Tibial artery (tissue), 4 donors: ENCODE results near the gene ITGA6.

ENCODE experiments used
- DNase-seq, 2 donors: peaks; one replicate each; pipeline ENCODE4 v3.0.0-alpha.2; 2019
- H3K27ac ChIP-seq, 2 donors: fragments of 200-600 bp; sonication (generic) in 1 of 2; 1 replicate in 1 of 2; 2 replicates in 1 of 2; pipeline ENCODE4 v1.5.1; 2018 to 2019; ENCODE audit warnings: mild to moderate bottlenecking in 1 of 2
- H3K27me3 ChIP-seq, 2 donors: fragments of 200-600 bp; sonication (generic) in 1 of 2; one replicate each; pipeline versions ENCODE4 v1.5.1 to v1.6.0; 2016 to 2019
- H3K36me3 ChIP-seq, 3 donors: fragments of 200-600 bp; sonication (generic) in 2 of 3; one replicate each; pipeline ENCODE4 v1.5.1; 2016 to 2019; ENCODE audit warnings: mild to moderate bottlenecking in 2 of 3
- H3K4me1 ChIP-seq, 4 donors: fragments of 200-600 bp; sonication (generic) in 2 of 4; 1 replicate in 3 of 4; 2 replicates in 1 of 4; pipeline ENCODE4 v1.5.1; 2016 to 2019
- H3K4me3 ChIP-seq, 2 donors: fragments of 200-600 bp; sonication (generic) in 1 of 2; 1 replicate in 1 of 2; 2 replicates in 1 of 2; pipeline ENCODE4 v1.5.1; 2018 to 2019; ENCODE audit warnings: mild to moderate bottlenecking in 2 of 2
- H3K9me3 ChIP-seq, 3 donors: fragments of 200-600 bp; sonication (generic) in 1 of 3; one replicate each; pipeline ENCODE4 v1.5.1; 2016 to 2019
- intact Hi-C: fragments of 100-400 bp; cut with DNase I; formaldehyde crosslinking; loops from one replicate; pipeline ENCODE4 v1.15.0; 2023; ENCODE audit warnings: low total_unique reads
- TF ChIP-seq, protein P1 (sequence below), 2 experiments: fragments of 200-600 bp in 1 of 2; fragments of 450-650 bp in 1 of 2; IDR thresholded peaks; one replicate each; pipeline ENCODE4 v1.5.1; 2017 to 2019; ENCODE audit warnings: antibody characterized with exemption in 2 of 2, mild to moderate bottlenecking in 1 of 2, moderate library complexity in 1 of 2

ITGA6 gene

DNA sequence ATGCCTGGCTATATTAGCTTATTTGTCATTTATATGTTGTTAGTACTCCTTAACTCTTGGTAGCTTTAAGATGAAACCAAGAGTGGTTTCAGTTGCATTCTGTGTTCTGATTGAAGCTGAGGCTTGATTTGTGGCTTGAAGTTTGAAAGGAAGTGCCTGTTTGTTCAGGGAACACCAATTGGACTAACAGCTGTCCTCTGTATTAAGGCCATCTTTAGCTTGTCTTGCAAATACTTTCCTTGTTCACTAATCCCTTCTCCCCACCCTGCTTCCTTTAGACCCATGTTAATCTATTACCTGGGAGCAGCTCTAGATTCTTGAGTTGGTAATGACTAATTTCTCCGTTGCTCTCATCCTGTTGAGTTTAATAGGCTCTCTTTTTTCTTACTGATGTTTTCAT, 13.4 kb downstream of the ITGA6 start:
- DNase-seq, result no peak
- Histone ChIP-seq H3K4me3 (no peak overlapping the region), H3K27ac (no peak overlapping the region), H3K9me3 (no peaks in the 10 kb centered on the region), H3K4me1 (peaks cover 0 to 8% (median 0%) of the 10 kb centered on the region in 4 donors), H3K36me3 (no peaks in the 10 kb centered on the region), H3K27me3 (no peaks in the 10 kb centered on the region)
- TF ChIP-seq, protein P1, sequence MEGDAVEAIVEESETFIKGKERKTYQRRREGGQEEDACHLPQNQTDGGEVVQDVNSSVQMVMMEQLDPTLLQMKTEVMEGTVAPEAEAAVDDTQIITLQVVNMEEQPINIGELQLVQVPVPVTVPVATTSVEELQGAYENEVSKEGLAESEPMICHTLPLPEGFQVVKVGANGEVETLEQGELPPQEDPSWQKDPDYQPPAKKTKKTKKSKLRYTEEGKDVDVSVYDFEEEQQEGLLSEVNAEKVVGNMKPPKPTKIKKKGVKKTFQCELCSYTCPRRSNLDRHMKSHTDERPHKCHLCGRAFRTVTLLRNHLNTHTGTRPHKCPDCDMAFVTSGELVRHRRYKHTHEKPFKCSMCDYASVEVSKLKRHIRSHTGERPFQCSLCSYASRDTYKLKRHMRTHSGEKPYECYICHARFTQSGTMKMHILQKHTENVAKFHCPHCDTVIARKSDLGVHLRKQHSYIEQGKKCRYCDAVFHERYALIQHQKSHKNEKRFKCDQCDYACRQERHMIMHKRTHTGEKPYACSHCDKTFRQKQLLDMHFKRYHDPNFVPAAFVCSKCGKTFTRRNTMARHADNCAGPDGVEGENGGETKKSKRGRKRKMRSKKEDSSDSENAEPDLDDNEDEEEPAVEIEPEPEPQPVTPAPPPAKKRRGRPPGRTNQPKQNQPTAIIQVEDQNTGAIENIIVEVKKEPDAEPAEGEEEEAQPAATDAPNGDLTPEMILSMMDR (IDR thresholded peaks at IDR 0.05), result no peak
- intact Hi-C loops, result no loop called here

DNA sequence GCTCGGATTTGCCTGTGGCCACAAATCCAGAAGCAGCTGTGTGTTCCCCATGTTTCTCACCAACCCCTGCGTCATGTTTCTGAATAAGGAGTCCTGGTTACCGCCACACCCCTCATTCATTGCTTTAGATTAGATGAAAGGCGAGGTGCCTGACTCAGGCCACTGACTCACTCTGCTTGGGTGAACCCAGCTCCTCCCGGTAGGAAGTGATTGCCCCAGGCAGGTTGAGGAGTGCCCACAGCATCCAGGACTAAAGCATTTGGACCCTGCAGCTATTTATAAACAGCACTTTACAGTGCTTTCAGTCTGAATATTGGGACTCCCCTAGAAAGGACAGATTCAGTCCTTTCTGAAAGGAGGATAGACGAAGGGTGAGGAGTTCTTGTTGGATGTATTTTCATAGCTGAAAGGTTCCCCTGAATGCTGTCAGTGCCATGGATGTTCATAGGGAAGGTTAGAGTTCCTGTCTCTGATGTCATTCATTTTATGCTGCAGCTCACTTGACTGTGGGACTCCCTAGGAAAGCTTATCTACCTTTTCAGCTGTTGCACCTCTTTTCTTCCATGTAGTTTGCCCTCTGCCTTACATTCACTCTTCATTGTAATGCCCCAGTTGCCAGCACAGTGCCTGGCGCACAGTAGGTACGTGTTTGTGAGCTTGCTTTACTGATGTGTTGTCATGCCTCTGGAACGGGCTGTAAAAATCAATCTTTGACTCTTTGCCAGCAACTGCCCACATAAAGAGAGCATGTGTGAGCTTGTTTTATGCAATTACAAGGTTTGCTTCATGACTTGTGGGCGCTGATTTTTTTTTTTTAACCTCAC, 14.9 kb downstream of the ITGA6 start:
- intact Hi-C loops, result no loop called here
- no peak for DNase-seq
- Histone ChIP-seq H3K36me3 (no peaks in the 10 kb centered on the region), H3K27me3 (no peaks in the 10 kb centered on the region), H3K4me1 (peaks cover 0 to 8% (median 0%) of the 10 kb centered on the region in 4 donors), H3K9me3 (no peaks in the 10 kb centered on the region), H3K27ac (no peak overlapping the region), H3K4me3 (no peak overlapping the region)
- TF ChIP-seq, protein P1 (IDR thresholded peaks at IDR 0.05), result no peak

DNA sequence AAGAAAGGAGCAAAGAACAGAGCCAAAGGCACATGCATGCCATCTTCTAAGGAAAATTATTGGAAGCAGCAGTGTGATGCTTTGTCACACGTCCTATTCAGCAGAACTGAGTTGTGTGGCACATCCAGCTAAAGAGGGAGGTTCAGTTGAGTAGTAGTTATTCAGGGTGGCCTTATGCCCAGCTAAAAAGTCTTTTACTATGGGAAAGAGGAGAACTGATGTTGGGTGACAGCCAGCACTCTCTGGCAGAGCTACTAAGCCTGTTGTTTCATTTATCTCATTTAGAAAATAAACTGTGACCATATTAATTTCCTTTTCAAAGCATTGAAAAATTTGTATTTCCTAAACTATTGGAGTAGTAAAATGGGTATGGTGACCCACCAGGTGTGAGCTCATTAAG, 18.5 kb downstream of the ITGA6 start:
- intact Hi-C loops, result no loop called here
- no peak overlapping the region for H3K27ac ChIP-seq
- H3K27me3 ChIP-seq, result no peaks in the 10 kb centered on the region
- TF ChIP-seq, protein P1 (IDR thresholded peaks at IDR 0.05), result no peak
- no peaks in the 10 kb centered on the region for H3K9me3 ChIP-seq
- peaks cover 0 to 16% (median 0%) of the 10 kb centered on the region in 4 donors for H3K4me1 ChIP-seq
- no peak for DNase-seq
- no peaks in the 10 kb centered on the region for H3K36me3 ChIP-seq
- H3K4me3 ChIP-seq, result no peak overlapping the region

DNA sequence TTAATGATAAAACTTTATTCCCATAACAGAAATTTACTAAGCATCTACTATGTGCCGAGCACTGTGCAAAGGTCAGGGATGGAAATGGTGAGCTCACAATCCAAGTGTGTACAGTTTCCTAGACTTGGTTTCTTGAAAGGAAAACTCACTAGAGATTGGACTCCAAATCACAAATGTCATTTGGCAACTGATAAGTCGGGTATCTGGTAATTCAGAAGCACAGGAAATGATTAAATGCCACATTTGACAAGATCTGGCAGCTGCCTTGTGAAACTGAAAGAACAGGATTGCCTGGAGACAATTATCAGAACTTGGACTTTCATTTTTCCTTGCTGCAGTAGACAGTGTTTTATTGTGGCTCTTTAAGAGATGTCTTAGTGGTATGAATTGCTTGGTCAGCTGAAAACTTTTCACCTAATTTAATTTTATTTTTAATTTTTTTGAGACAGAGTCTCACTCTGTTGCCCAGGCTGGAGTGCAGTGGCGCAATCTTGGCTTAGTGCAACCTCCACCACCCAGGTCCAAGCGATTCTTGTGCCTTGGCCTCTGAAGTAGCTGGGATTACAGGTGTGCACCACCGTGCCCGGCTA, 19.2 kb downstream of the ITGA6 start:
- no peak for DNase-seq
- Histone ChIP-seq H3K27me3 (no peaks in the 10 kb centered on the region), H3K4me1 (peaks cover 0 to 15% (median 0%) of the 10 kb centered on the region in 4 donors), H3K36me3 (no peaks in the 10 kb centered on the region), H3K27ac (no peak overlapping the region), H3K9me3 (no peaks in the 10 kb centered on the region), H3K4me3 (no peak overlapping the region)
- TF ChIP-seq, protein P1 (IDR thresholded peaks at IDR 0.05), result no peak
- intact Hi-C loops, result no loop called here

DNA sequence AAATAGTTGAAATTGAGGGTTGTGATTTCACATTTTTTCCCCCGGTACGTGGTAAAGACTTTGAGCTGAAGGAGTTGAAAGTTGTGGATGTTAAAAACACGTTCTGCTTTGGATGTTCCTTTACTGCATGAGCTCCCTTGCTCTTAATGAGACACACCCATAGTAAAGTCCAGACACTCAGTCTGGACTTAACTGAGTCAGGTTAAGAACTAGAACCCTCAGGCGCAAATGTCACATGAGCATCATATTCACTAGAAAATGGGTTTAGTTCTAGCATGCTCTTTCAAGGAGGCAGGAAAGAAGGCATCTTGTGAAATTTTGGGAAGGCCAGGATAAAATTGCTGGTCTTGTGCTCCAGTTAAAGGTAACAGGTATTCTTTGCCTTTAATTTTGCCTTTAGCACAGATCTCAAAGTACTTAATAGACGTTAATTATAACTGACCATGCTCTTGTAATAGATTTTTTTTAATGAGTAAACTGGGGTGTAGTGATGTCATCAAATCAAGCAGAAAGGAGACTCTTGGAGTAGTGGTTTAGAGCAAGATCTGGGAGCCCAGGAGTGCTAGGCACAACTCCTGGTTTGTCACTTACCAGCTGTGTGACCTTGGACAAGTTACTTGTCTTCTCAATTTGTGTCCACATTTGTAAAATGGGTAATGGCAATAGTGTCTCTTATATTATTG, 20.6 kb downstream of the ITGA6 start:
- Histone ChIP-seq H3K27me3 (no peaks in the 10 kb centered on the region), H3K36me3 (no peaks in the 10 kb centered on the region), H3K9me3 (no peaks in the 10 kb centered on the region), H3K4me3 (no peak overlapping the region), H3K4me1 (peaks cover 0 to 12% (median 7%) of the 10 kb centered on the region in 4 donors), H3K27ac (no peak overlapping the region)
- TF ChIP-seq, protein P1 (IDR thresholded peaks at IDR 0.05), result no peak
- intact Hi-C loops, result no loop called here
- no peak for DNase-seq
